GM12892 (cell line): ENCODE results near the gene ENDOD1.

ENCODE experiments used
- POLR2A ChIP-seq: IDR thresholded peaks from 2 replicates; pipeline ENCODE4 v1.6.1; 2011; ENCODE audit warnings: low read depth, low read length, control low read depth
- POLR2AphosphoS5 ChIP-seq: IDR thresholded peaks from 2 replicates; pipeline ENCODE4 v1.6.1; 2011; ENCODE audit warnings: low read depth, low read length, control low read depth
- TAF1 ChIP-seq: IDR thresholded peaks from 2 replicates; pipeline ENCODE4 v1.6.1; 2011; ENCODE audit warnings: low read depth, mild to moderate bottlenecking, control low read depth, low read length, borderline replicate concordance

DNA sequence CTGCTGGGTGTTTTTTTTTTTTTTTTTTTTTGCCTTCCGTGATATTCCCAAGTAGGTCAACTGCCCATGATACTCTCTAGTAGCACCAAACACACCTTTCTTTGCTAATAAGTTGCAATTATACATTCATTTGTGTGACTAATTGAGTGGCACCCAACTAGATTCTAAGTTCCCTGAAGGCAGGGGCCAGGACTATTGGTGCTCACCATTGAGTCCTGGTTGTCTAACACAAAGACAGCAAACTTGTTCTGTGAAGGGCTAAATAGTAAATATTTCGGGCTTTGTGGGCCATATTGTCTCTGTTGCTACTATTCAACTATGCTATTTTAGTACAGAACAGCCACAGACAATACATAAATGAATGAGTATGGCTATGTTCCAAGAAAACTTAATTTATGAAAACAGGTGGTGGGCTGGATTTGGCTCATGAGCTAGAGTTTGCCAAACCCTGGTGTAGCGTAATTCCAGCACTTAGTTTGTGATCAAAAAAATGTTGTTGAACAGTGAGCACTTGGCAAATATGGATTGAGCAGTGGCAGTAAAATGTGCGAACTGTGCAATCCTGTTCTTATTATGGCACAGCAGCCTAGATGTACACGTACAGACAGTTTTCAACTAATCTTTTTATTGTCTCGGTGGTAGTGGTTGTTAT lies 11.3 kb downstream of the ENDOD1 start:
- TF ChIP-seq POLR2AphosphoS5 (no peak), POLR2A (no peak), TAF1 (no peak)
